Activated CD8-positive, alpha-beta T cell treated with anti-CD3 and anti-CD28 coated beads, Interleukin-2, amount 10 ng/mL, durations not matched to agents 7 days and 5 days (primary cell): Measurements from ENCODE around the gene EHD1. TPM values are rescaled to one million over a fixed set of nuclear protein-coding genes. Genes with fewer than 3 reads are reported as not detected.
A peak's percentile ranks its signal among the peaks of the same experiment; 100 is the strongest.

Source experiments
- ATAC-seq: fragments of 150-1000 bp; cut with Tn5 transposase; one replicate; pipeline ENCODE4 v1.10.0; 2021; ENCODE audit warnings: moderate library complexity
- CTCF ChIA-PET: fragments of 350-600 bp; sonication (Branson Sonifier 250); formaldehyde crosslinking; loops from one replicate; lab custom pipeline; 2021; ENCODE audit warnings: antibody characterized with exemption; lab: Charles Lee
- POLR2A ChIA-PET: fragments of 350-600 bp; sonication (Branson Sonifier 250); formaldehyde crosslinking; loops from one replicate; lab custom pipeline; 2021; ENCODE audit warnings: antibody characterized with exemption; lab: Charles Lee
- DNase-seq: peaks from one replicate; pipeline ENCODE4 v3.0.0-alpha.2; 2020
- H3K27ac Mint-ChIP-seq: one replicate; pipeline ENCODE4 v1.8.0; 2021; ENCODE audit warnings: mild to moderate bottlenecking, mixed read lengths
- H3K27me3 Mint-ChIP-seq: one replicate; pipeline ENCODE4 v1.8.0; 2021; ENCODE audit warnings: low read depth, mixed read lengths
- H3K36me3 Mint-ChIP-seq: one replicate; pipeline ENCODE4 v1.8.0; 2021; ENCODE audit warnings: low read depth, mixed read lengths
- H3K4me1 Mint-ChIP-seq: one replicate; pipeline ENCODE4 v1.8.0; 2021; ENCODE audit warnings: low read depth, mixed read lengths
- H3K4me3 Mint-ChIP-seq: one replicate; pipeline ENCODE4 v1.8.0; 2021; ENCODE audit warnings: mild to moderate bottlenecking, mixed read lengths
- H3K9me3 Mint-ChIP-seq: one replicate; pipeline ENCODE4 v1.8.0; 2022; ENCODE audit warnings: mixed read lengths; ENCODE audit not compliant: insufficient read depth
- total RNA-seq, 2 experiments: library from RNA; stranded (reverse); gene quantifications; one replicate each; pipeline ENCODE4 v1.2.3, GENCODE V29; 2021

Gene EHD1
- total RNA-seq, 2 experiments from 2014 or later = 145 to 150 TPM

DNA sequence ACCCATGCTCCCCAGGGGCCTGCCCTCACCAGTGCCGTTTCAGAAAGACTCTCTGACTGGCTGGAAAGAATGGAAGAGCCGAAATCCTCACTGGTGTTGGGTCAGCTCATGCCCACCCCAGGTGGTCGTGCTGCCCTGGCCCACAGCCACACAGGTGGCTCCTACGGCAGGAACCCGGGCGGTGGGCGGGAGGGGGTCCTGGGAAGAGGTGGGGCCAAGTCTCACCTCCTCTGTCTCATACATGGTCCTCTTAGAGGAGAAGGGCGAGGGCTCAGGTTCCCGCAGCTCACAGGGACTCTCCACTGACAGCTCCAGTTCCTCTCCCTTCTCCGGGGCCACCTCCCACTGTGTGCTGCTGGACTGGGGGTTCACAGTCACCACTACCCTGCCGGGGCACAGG lies 30.3 kb upstream of the EHD1 start:
- Mint-ChIP-seq H3K9me3 (no peaks in the 10 kb centered on the region), H3K27me3 (no peaks in the 10 kb centered on the region), H3K4me3 (no peak overlapping the region), H3K27ac (no peak overlapping the region), H3K4me1 (peaks cover 2% of the 10 kb centered on the region), H3K36me3 (peaks cover 15% of the 10 kb centered on the region)
- ChIA-PET POLR2A (no interaction called here), CTCF (no interaction called here)
- ATAC-seq (no peak), DNase-seq (no peak)

DNA sequence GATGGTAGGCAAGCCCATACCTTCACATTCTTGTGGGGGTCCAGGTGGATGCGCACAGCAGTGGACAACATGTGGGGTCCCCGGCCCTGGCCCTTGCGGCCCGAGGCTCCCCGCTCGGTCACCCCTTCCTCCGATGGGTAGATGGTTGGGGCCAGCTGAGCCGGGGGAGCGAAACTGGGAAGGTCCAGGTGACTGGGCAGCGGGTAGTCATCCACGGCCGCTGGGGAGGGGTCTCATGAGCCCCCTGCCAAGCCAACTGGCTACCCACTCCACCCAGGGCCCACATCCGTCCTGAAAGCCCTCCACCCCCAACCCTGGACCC lies 27.9 kb upstream of the EHD1 start:
- CTCF ChIA-PET = interaction anchor here (0.9 kb wide), 1 partner anchor 9 kb away, joined by 3 read pairs; no protein-coding TSS in a partner anchor
- DNase-seq (no peak), ATAC-seq (no peak)
- Mint-ChIP-seq H3K36me3 (peaks cover 11% of the 10 kb centered on the region), H3K9me3 (no peaks in the 10 kb centered on the region), H3K4me1 (no peaks in the 10 kb centered on the region), H3K27ac (no peak overlapping the region), H3K27me3 (no peaks in the 10 kb centered on the region), H3K4me3 (no peak overlapping the region)
- POLR2A ChIA-PET = interaction anchor here (0.6 kb wide), 1 partner anchor 566 kb away, joined by 3 read pairs; the partner anchor contains the start of gene CCDC88B

DNA sequence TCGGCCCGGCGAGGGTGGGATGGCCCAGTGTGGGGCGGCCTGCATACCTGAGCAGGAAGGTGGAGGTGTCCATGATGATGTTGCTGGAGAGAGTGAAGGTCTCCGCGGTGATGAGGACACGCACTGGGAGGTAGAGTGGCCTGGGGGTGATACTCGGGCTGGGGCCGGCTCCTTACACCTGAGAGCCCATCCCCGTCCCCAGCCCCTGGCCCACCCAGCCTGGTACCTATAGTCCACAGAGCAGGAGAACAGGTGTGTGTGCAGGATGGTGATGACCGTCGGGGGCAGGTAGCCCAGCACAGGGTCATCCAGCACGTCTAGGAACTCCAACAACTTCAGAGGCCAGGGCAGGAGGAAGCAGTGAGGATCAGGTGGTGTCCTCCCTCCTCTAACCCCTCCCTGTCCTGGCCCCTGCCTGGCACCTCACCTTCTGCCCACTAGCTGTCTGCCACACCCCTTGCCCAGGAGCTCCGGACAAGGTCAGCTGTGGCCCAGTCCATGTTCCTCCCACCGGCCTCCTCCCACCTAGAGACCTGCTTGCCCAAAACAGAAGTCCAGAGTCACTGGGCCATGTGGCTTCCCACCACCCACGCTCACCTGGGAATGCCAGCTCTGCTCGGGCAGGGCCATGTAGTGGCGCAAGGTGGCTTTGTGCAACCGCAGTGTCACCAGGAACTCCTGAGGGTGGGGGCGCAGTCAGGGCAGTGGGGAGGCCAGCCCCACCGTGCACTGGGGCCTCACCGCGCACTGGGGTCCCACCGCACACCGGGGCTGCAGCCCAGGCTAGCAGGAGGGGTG lies 27.3 kb upstream of the EHD1 start:
- ChIA-PET POLR2A (interaction anchor here (1.0 kb wide), 1 partner anchor 29 kb away, joined by 3 read pairs; no protein-coding TSS in a partner anchor), CTCF (interaction anchor here (0.9 kb wide), 1 partner anchor 8 kb away, joined by 3 read pairs; no protein-coding TSS in a partner anchor)
- no peaks in the 10 kb centered on the region for H3K4me1 Mint-ChIP-seq
- ATAC-seq = no peak
- peaks cover 12% of the 10 kb centered on the region for H3K36me3 Mint-ChIP-seq
- no peaks in the 10 kb centered on the region for H3K27me3 Mint-ChIP-seq
- DNase-seq = no peak
- no peak overlapping the region for H3K4me3 Mint-ChIP-seq
- H3K27ac Mint-ChIP-seq = no peak overlapping the region
- no peaks in the 10 kb centered on the region for H3K9me3 Mint-ChIP-seq

DNA sequence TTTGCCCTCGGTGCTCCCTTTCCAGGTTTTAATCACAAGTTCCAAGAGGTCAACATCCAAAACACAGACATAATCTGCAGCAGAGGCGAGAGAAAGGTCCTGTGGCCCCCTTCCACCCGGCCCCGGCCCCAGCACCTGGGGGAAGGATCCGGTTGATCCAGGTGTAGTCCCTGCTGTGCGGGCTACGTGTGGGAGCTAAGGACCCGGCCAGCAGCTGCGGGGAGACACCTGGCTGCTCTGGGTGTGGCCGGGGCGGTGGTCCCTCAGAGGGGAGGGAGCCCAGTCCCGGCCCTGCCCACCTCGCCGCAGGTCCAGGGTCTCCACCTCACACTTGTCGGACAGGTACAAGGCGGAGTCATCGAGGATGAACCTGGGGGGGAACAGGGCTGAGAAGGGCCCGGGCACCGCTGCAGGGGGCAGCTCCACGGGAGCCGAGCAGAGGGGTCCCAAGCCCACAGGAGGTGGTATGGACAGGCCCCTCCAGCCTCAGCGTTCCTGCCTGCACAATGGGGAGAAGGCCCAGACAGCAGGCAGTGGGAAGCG lies 24.9 kb upstream of the EHD1 start:
- CTCF ChIA-PET = interaction anchor here (0.6 to 1.4 kb wide), 2 partner anchors 55 to 131 kb away, joined by 3 read pairs; no protein-coding TSS in a partner anchor

DNA sequence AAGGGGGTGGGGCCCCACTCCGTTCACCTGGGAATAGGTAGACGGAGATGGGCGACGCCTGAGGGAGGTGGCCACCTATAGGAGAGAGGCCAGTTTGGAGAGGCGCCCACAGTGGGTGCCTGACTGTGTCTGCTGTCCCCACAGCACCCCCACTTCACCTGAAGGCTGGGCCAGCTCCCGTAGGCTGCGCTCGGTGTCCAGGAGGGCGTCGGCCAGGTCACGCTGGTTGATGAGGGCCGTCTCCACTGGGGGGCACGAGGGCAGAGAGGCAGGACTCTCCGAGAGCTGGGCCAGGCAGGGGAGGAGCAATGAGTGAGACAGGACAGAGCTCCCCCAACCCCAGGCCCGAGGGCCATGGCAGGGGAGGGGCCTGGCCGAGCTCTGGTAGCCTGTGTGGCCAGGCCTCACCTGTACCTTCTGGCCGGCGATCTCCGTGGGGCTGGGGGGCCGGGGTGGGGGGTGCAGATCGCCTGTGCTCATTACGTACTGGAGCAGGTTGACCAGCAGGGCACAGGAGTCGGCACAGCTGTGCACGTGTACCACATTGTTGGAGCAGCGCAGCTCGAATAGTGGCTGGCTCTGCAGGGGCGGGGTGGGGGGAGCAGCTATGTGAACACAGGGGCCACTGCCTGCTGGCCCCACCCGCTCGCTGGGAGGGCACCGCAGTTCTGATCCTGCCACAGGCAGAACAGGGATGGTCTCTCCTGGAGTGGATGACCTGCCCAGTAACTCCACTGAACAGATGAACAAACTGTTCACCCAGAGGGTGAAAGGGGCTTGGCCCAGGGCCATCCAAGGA lies 23.9 kb upstream of the EHD1 start:
- ChIA-PET CTCF (no interaction called here), POLR2A (no interaction called here)
- no peaks in the 10 kb centered on the region for H3K9me3 Mint-ChIP-seq
- H3K27me3 Mint-ChIP-seq = no peaks in the 10 kb centered on the region
- peaks cover 5% of the 10 kb centered on the region for H3K4me1 Mint-ChIP-seq
- H3K4me3 Mint-ChIP-seq = no peak overlapping the region
- peaks cover 21% of the 10 kb centered on the region for H3K36me3 Mint-ChIP-seq
- no peak overlapping the region for H3K27ac Mint-ChIP-seq
- no peak for ATAC-seq
- no peak for DNase-seq

More for the DNA sequence above, 24.9 kb upstream of the EHD1 start:
- no peak overlapping the region for H3K4me3 Mint-ChIP-seq
- no peaks in the 10 kb centered on the region for H3K27me3 Mint-ChIP-seq
- DNase-seq (no peak), ATAC-seq (no peak)
- POLR2A ChIA-PET = no interaction called here
- H3K9me3 Mint-ChIP-seq = no peaks in the 10 kb centered on the region
- peaks cover 19% of the 10 kb centered on the region for H3K36me3 Mint-ChIP-seq
- H3K4me1 Mint-ChIP-seq = peaks cover 5% of the 10 kb centered on the region
- no peak overlapping the region for H3K27ac Mint-ChIP-seq

DNA sequence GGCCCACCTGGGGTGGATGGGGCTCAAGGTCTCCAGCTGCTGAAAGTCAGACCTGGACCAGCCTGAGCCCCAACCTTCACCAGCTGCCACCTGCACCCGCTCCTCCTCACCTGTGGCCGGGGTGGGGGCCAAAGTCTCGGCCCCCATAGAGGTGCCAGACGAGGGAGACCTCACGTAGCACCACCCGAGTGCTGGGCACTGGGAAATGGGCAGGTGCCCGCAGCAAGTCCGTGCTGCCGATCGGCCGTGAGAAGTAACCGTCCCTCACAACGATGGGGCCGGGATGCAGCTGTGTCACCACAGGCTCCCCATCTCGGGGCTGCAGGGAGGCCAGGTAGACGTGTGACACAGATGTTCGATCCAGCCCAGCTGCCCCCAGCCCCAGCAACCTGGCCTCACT lies 22.4 kb upstream of the EHD1 start:
- no peak for DNase-seq
- no peaks in the 10 kb centered on the region for H3K27me3 Mint-ChIP-seq
- CTCF ChIA-PET = interaction anchor here (15.3 kb wide), 1 partner anchor 48 kb away, joined by 491 read pairs; the partner anchor contains the start of gene CDC42BPG
- ATAC-seq = no peak
- H3K4me3 Mint-ChIP-seq = no peak overlapping the region
- POLR2A ChIA-PET = interaction anchor here (0.6 to 1.5 kb wide), 3 partner anchors 52 to 221 kb away, joined by 3 read pairs; partner anchors contain the start of genes FAU and MRPL49
- H3K9me3 Mint-ChIP-seq = no peaks in the 10 kb centered on the region
- H3K4me1 Mint-ChIP-seq = peaks cover 5% of the 10 kb centered on the region
- peaks cover 21% of the 10 kb centered on the region for H3K36me3 Mint-ChIP-seq
- no peak overlapping the region for H3K27ac Mint-ChIP-seq

DNA sequence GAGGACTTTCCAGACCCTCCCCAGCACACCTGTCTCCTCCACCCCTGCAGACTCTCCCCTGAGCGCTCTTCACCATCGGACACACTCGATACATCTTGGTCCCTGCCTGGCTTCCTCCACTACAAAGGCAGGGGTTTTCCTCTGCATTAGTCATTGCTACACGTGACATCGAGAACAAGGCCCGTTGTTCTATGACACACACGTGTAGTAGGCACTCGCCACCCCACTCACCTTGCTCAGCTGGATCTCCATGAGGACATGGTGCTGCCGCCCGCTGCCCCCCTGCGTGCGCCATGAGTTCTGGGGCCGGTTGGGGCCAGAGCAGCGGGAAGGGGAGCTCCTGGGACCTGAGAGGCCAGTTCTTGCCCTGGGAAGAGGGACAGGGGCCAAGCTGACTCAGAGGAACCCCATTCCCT lies 21.9 kb upstream of the EHD1 start:
- H3K4me1 Mint-ChIP-seq = peaks cover 5% of the 10 kb centered on the region
- peak overlapping the region; percentile 67 for H3K27ac Mint-ChIP-seq
- peak; percentile 55 for DNase-seq
- H3K4me3 Mint-ChIP-seq = no peak overlapping the region
- H3K27me3 Mint-ChIP-seq = no peaks in the 10 kb centered on the region
- peak; percentile 80 for ATAC-seq
- CTCF ChIA-PET = interaction anchor here (15.3 kb wide), 1 partner anchor 48 kb away, joined by 491 read pairs; the partner anchor contains the start of gene CDC42BPG
- H3K9me3 Mint-ChIP-seq = no peaks in the 10 kb centered on the region
- H3K36me3 Mint-ChIP-seq = peaks cover 19% of the 10 kb centered on the region
- POLR2A ChIA-PET = interaction anchor here (0.6 to 1.5 kb wide), 4 partner anchors 50 to 222 kb away, joined by 3 read pairs; partner anchors contain the start of genes FAU and MRPL49

DNA sequence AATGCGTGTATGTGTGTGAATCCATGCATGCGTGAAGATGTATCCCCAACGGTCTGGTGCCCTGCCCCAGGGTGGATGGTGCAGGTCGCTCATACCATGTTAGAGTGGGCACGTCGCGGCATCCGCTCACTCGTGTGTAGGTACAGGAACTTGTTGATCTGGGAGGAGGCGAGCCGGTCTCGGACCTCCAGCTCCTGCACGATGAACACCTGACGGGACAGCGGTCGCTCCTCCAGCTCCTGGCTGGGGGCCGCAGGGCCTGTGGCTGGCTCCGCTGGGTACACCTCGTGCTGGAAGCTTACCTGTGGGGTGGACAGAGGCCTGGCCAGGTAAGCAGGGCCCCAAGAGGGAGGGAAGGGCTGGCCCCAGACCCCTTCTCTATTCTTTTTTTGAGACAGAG lies 20.1 kb upstream of the EHD1 start:
- H3K36me3 Mint-ChIP-seq = peaks cover 20% of the 10 kb centered on the region
- H3K9me3 Mint-ChIP-seq = no peaks in the 10 kb centered on the region
- ATAC-seq = no peak
- no peak overlapping the region for H3K4me3 Mint-ChIP-seq
- no peak overlapping the region for H3K27ac Mint-ChIP-seq
- ChIA-PET CTCF (interaction anchor here (1.4 to 15.3 kb wide), 3 partner anchors 9 to 46 kb away, joined by 3 to 491 read pairs (median 10); partner anchors contain the start of gene CDC42BPG), POLR2A (no interaction called here)
- H3K27me3 Mint-ChIP-seq = no peaks in the 10 kb centered on the region
- DNase-seq = no peak
- peaks cover 11% of the 10 kb centered on the region for H3K4me1 Mint-ChIP-seq

DNA sequence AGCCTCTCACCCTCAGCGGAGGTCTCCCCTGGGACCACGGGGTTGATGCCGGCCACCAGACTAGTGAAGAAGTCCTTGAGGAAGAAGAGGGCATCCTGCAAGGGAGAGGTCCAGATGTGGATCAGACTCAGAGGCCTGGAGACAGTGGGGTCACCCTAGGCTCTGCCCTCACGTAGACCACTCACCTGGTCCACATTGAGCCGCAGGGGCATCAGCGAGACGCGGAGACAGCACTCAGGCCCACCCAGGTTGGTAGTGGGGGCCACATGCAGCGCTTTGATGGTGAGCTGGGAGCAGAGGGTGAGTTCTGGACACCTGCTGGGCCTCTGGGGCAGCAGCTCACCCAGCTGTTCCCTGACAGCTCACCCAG lies 19.6 kb upstream of the EHD1 start:
- CTCF ChIA-PET = interaction anchor here (1.3 to 15.3 kb wide), 4 partner anchors 8 to 45 kb away, joined by 3 to 491 read pairs (median 6); partner anchors contain the start of gene CDC42BPG
- Mint-ChIP-seq H3K27ac (no peak overlapping the region), H3K27me3 (no peaks in the 10 kb centered on the region), H3K9me3 (no peaks in the 10 kb centered on the region), H3K4me1 (peaks cover 11% of the 10 kb centered on the region), H3K4me3 (no peak overlapping the region), H3K36me3 (peaks cover 20% of the 10 kb centered on the region)
- ATAC-seq (no peak), DNase-seq (no peak)
- POLR2A ChIA-PET = no interaction called here

DNA sequence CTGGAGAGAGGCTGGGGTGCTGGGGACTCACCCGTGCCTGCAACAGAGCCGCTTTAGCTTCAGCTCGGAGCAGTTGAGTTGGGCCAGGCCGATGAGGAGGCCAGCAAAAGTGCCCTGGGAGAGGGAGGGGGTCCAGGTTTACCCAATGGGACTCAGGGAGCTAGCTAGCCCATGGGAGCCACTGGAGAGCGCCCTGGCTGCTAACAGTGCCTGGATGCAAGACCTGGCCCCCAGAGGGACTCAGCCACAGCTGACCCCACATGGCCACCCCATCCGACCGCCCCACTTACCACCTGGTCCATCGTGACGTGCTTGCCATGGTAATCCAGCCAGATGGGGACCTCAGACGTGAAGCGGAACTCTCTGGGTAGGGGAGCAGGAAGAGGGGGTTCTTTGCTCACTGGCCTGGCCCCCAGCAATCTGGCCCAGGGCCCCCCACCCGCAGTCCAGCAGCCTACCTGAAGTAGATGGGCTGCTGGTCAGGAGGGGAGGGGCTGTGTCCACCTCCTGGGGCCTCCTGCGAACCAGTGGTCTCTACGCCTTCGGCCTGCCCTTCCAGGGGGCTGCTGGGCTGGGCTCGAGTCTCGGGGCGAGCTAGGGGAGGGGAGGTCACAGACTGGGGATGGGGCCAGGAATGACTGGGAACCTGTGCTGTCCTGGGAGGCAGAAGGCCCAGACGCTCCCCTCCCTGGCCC lies 19.1 kb upstream of the EHD1 start:
- Mint-ChIP-seq H3K4me3 (no peak overlapping the region), H3K9me3 (no peaks in the 10 kb centered on the region), H3K27me3 (no peaks in the 10 kb centered on the region), H3K4me1 (peaks cover 11% of the 10 kb centered on the region), H3K36me3 (peaks cover 20% of the 10 kb centered on the region), H3K27ac (no peak overlapping the region)
- no peak for DNase-seq
- ChIA-PET CTCF (interaction anchor here (1.3 to 15.3 kb wide), 3 partner anchors 9 to 45 kb away, joined by 3 to 491 read pairs (median 10); partner anchors contain the start of gene CDC42BPG), POLR2A (no interaction called here)
- no peak for ATAC-seq
